Mammary epithelial cell (primary cell): ENCODE measurements around the gene STAT3.

Experiments
- EZH2 ChIP-seq: IDR thresholded peaks from 2 replicates; pipeline ENCODE4 v1.6.1; 2012; ENCODE audit warnings: low read length, inconsistent platforms, borderline replicate concordance
- TF ChIP-seq, protein P1 (sequence below), 2 donors: IDR thresholded peaks in 1 of 2; conservative IDR thresholded peaks in 1 of 2; 2 replicates each; pipeline ENCODE4 v1.5.1; 2011 to 2012; ENCODE audit warnings: inconsistent platforms in 2 of 2, low read length in 2 of 2, mild to moderate bottlenecking in 2 of 2, control low read depth in 1 of 2, low read depth in 1 of 2; ENCODE audit not compliant: insufficient read depth in 1 of 2; ENCODE audit errors: extremely low read depth in 1 of 2

DNA sequence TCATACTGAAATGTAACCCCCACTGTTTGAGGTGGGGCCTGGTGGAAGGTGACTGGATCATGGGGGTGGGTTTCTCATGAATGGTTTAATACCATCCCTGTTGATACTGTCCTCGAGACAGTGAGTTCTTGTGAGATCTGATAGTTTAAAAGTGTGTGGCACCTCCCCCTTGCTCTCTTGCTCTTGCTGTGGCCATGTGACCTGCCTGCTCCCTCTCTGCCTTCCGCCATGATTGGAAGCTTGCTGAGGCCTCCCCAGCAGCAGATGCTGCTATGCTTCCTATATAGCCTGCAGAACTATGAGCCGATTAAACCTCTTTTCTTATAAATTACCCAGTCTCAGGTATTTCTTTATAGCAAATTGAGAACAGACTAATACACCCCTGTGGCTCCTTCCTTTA is 40.6 kb downstream of the STAT3 start:
- TF ChIP-seq, protein P1, sequence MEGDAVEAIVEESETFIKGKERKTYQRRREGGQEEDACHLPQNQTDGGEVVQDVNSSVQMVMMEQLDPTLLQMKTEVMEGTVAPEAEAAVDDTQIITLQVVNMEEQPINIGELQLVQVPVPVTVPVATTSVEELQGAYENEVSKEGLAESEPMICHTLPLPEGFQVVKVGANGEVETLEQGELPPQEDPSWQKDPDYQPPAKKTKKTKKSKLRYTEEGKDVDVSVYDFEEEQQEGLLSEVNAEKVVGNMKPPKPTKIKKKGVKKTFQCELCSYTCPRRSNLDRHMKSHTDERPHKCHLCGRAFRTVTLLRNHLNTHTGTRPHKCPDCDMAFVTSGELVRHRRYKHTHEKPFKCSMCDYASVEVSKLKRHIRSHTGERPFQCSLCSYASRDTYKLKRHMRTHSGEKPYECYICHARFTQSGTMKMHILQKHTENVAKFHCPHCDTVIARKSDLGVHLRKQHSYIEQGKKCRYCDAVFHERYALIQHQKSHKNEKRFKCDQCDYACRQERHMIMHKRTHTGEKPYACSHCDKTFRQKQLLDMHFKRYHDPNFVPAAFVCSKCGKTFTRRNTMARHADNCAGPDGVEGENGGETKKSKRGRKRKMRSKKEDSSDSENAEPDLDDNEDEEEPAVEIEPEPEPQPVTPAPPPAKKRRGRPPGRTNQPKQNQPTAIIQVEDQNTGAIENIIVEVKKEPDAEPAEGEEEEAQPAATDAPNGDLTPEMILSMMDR (conservative IDR thresholded peaks at IDR 0.05 in 1 of 2, IDR thresholded peaks at IDR 0.05 in 1 of 2; ENCODE audit: extremely low read depth in 1 of 2, insufficient read depth in 1 of 2, low read depth in 1 of 2, low read length in 2 of 2), result no peak
- TF ChIP-seq EZH2, result no peak
